NCI-H2107 treated with DMSO at 0.1 percent for 48 hours (cell line): ENCODE results near the gene NR1H4.
"Not testable (repeated sequence)": the region's sequence is repeated elsewhere in the genome, so short reads cannot be mapped to it uniquely, and the experiment has no call there.

ENCODE experiments used
- DNase-seq: peaks from one replicate; lab custom pipeline; 2025; ENCODE audit not compliant: unreplicated experiment; lab: John Stamatoyannopoulos, UW

The NR1H4 gene

GRCh38 chr12:100508751-100509150, 35.1 kb downstream of the NR1H4 start:
- DNase-seq, result no peak

GRCh38 chr12:100512692-100513091, 39.0 kb downstream of the NR1H4 start:
- no peak for DNase-seq

DNA sequence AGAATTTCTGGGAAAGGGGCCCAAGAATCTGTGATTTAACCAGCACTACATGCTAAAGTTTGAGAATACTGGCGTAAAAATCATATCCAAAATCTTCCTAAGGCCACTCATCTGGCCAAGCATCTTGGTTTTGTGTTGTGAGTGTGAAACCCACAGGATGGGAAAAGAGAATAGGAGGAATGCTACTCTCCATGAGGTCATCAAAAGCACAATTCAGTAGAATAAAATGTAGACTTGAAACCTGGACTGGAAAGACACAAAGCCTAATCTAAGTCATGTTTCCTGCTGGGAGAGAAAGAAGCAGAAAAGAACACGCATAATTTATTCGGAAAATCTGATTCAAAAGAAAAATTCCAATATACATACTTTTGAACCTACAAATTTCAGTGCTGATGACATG, 42.3 kb downstream of the NR1H4 start:
- DNase-seq, result no peak

- DNase-seq, result no peak
Observed at GRCh38 chr12:100518376-100518775, 44.7 kb downstream of the NR1H4 start.

GRCh38 chr12:100520048-100520769, 46.5 kb downstream of the NR1H4 start:
- DNase-seq, result no peak

- no peak for DNase-seq
Observed at GRCh38 chr12:100521958-100522357, 48.3 kb downstream of the NR1H4 start.

DNA sequence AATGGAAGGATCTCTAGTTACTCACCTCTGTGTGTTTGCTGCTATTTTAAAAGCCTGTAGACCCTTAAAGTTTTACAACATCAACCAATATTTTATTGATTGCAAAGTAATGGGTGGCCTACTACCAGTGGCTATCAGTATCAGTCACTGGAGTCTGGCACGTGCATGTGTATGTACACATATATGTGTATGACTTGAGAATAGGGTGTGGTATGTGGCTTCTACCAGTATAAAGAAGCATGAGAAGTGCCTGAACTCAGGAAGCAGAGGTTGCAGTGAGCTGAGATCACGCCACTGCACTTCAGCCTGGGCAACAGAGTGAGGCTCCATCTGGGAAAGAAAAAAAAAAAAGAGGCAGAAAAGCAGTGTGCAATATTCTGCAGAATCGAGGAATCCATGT, 54.4 kb downstream of the NR1H4 start:
- no peak for DNase-seq

GRCh38 chr12:100528471-100529127, 54.9 kb downstream of the NR1H4 start:
- DNase-seq, result no peak

DNA sequence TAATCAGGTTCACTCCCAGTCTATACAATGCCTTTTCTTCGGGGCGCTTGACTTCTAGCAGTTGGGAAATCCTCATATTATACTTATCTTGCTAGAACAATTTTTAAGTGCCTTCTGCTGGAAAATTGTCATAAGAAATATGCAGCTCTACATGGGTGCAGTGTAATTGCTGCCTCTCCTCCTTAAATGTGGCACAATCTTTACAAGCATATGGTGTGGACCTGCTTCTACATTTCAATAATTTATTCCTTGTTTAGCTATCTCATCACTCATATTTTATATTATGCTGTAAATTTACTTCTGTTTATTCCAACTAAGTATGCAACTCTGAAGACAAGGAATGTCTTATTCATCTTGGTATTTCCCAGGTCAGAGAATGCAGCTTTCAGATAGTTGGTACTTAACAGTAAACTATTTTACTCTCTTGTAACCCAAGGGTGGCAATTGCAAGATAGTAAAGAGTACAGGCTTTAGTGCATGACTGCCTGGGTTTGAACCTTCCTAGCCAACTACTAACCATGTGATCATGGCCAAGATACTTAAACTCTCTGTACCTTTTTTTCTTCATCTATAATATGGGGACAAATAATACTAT, 56.2 kb downstream of the NR1H4 start:
- no peak for DNase-seq

DNA sequence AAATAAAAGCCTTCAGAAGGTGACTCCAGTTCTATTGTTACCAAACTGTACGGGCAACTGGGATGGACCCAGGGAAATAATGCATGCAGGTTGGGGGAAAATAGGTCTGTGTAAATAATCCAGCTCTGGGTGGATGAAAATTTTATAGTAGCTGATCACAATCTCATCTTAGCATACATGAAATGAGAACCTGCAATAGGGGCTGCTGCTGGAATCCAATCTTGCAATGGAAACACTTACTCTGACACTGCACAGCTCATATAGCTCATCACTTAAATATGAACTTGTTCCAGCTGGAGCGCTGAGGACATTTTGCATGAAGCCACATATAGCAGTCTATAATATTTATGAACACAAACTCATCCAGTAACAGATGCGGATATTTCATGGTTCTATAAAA, 59.7 kb downstream of the NR1H4 start:
- DNase-seq, result no peak

DNA sequence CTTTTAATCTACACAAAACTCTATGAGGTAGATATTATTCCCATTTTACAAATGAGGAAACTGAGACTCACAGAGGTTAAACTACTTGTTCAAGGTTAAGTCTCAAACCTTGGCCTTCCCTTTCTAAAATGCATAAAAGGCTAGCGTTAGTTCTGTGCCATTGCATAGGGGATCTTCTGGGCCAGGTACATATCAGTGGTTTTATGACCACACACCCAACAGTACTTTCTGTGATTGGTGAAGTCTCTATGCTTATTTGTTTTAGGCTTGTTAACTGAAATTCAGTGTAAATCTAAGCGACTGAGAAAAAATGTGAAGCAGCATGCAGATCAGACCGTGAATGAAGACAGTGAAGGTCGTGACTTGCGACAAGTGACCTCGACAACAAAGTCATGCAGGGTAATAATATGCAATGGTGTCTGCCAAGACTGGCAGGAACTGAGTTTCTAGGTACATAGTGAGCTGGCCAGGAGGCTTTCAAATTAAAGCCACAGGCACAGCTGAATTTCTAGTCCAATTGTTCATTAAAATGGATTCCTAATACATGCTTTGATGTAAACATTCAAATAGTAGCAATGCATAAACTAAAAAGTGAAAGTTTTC, 61.1 kb downstream of the NR1H4 start:
- DNase-seq, result no peak

DNA sequence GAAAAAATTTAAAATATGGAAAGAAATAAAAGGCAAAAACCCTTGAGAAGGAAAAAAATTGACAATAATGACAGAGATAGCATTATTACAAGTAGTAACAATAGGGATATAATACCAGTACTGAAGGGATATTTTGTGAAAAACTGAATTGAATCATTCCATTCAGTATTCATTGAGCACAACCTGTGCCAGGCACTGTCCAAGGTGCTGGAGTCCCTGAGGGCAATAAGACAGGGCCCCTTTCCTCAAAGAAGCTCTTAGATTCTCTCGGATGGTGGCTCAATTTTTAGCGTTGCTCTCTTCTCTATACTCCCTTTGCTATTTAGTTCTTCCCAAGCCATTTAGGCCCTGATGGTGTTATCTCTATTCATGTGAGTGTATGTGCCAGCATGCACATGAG, 65.5 kb downstream of the NR1H4 start:
- no peak for DNase-seq

GRCh38 chr12:100544165-100544564, 70.5 kb downstream of the NR1H4 start:
- no peak for DNase-seq

- no peak for DNase-seq
Observed at GRCh38 chr12:100545092-100545491, 71.4 kb downstream of the NR1H4 start.

- no peak for DNase-seq
Observed at GRCh38 chr12:100553936-100554335, 80.3 kb downstream of the NR1H4 start.

- DNase-seq, result peak; percentile 74
Observed at GRCh38 chr12:100554608-100555077, 81.0 kb downstream of the NR1H4 start.

DNA sequence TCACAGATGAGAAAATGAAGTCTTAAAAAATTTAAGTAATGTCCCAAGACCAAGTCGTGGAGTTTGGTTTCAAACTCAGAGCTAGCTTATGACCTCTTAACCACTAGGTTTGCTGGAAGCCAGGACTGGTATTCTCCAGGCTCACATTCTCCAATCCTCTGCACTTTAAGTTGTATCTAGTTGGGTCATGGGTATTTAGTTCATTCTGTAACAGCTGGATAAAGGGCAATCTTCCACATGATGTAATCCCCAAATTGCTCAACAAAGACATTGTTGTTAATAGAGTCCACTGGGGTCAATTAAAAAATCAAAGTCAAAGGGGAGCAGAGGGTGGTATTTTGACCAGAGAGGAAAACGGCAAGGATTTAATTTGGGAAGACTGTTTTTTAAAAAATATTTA, 82.1 kb downstream of the NR1H4 start:
- no peak for DNase-seq

GRCh38 chr12:100557357-100557756, 83.7 kb downstream of the NR1H4 start:
- no peak for DNase-seq

DNA sequence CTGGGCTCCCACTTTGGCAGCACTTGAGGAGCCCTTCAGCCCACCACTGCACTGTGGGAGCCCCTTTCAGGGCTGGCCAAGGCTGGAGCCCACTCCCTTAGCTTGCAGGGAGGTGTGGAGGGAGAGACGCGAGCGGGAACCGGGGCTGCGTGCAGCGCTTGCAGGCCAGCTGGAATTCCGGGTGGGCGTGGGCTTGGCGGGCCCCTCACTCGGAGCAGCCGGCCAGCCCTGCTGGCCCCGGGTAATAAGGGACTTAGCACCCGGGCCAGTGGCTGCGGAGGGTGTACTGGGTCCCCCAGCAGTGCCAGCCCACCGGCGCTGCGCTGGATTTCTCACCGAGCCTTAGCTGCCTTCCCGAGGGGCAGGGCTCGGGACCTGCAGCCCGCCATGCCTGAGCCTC, 85.6 kb downstream of the NR1H4 start:
- DNase-seq, result not testable (repeated sequence)

- DNase-seq, result no peak
Observed at GRCh38 chr12:100564090-100564489, 90.4 kb downstream of the NR1H4 start.

- no peak for DNase-seq
Observed at GRCh38 chr12:100564905-100565467, 91.3 kb downstream of the NR1H4 start.
